GM19438 (cell line): ENCODE results near the gene IFFO2.

Source experiments
- ATAC-seq: cut with Tn5 transposase; IDR thresholded peaks from one replicate; pipeline ENCODE4 v1.9.1; 2021; ENCODE audit warnings: low read depth; ENCODE audit not compliant: unreplicated experiment

Gene IFFO2

GRCh38 chr1:18956193-18957135, at the start of gene IFFO2:
Gene IFFO2, minus strand, starts transcription at chr1:18956676. Its CDS starts 344 bp downstream, at chr1:18956332.
- ATAC-seq: peak; percentile 58

- ATAC-seq: no peak
Measured at GRCh38 chr1:19006000-19006399, 49.5 kb upstream of the IFFO2 start.

- no peak for ATAC-seq
Measured at GRCh38 chr1:19003371-19004290, 47.2 kb upstream of the IFFO2 start.

DNA sequence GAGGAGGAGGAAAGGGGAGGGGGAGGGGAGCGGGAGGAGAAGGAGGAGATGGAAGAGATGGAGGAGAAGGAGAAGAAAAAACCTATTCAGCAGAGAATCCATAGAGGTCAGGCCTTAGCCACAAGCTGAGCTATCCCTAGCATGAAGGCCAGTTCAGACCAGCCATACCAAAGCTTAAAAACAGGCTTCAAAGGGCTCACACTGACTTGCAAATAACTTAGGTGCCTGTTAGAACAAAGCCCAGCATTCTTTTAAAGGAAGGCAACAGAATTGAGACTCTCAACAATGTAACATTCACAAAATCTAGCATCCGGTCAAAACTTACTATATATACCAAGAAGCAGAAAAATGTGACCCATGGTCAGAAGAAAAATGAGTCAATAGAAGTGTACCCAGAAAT, 43.6 kb upstream of the IFFO2 start:
- ATAC-seq: no peak

GRCh38 chr1:18999359-18999758, 42.9 kb upstream of the IFFO2 start:
- ATAC-seq: no peak

GRCh38 chr1:18998016-18998724, 41.7 kb upstream of the IFFO2 start:
- ATAC-seq: no peak

- ATAC-seq: no peak
Measured at GRCh38 chr1:18997508-18997907, 41.0 kb upstream of the IFFO2 start.

GRCh38 chr1:18996548-18997177, 40.2 kb upstream of the IFFO2 start:
- no peak for ATAC-seq

GRCh38 chr1:18994381-18994780, 37.9 kb upstream of the IFFO2 start:
- no peak for ATAC-seq

DNA sequence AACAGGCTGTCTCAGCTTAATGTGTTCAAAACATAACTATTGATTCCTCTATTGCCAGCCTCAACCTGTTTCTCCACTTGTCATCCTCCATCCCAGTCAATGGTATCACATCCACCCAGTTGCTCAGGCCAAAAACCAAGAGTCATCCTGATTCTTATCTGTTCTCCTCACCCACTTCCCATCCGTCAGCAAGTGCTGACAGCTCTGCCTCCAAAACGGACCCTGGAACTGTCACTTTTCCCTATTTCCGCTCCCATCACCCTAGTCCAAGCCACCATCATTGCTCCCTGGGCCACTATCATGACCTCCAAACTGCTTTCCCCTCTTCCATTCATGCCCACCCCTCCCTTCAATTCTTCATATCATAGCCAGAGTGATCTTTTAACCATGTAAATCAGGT, 36.2 kb upstream of the IFFO2 start:
- no peak for ATAC-seq

- ATAC-seq: no peak
Measured at GRCh38 chr1:18991585-18991984, 35.1 kb upstream of the IFFO2 start.

DNA sequence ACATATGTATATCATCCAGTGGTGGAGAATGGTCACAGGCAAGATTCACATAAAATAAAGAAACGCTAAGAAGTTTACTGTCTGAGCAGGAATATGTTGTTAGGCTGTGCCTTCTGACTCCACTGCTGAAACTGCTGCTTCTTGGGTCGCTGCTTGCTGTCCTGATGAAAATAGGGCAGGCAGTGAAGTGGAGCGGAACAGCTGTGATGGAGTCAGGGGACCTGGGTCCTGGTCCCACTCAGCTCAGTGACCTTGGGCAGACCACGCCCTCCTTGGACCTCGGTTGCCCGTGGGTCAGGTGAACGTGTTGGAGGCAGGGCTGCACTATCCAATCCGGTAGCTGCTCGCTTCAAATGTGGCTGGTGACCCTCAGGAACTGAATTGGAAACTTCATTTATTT, 33.4 kb upstream of the IFFO2 start:
- no peak for ATAC-seq

GRCh38 chr1:18989176-18989799, 32.8 kb upstream of the IFFO2 start:
- no peak for ATAC-seq

- ATAC-seq: no peak
Measured at GRCh38 chr1:18981242-18981641, 24.8 kb upstream of the IFFO2 start.

DNA sequence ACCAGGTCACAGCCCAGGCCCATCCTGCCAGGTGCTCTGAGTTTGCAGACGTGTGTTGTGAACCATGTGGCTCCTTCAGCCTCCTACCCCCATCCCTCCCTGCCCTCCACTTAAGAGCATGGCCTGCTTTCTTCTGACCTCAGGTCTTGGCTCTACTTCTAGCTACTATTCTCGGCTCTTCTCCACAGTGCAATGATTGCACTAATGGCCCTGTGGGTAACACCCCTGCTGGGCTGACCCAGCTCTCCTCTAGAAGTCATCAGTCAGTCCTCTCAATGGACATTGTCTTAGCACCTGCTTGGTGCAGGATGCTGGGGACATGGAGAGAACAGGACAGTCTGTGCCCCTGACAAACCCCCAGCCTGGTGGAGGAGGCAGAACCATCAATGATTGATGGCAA, 22.2 kb upstream of the IFFO2 start:
- ATAC-seq: no peak

- ATAC-seq: no peak
Measured at GRCh38 chr1:18977428-18977827, 21.0 kb upstream of the IFFO2 start.

GRCh38 chr1:18976096-18976495, 19.6 kb upstream of the IFFO2 start:
- no peak for ATAC-seq

- no peak for ATAC-seq
Measured at GRCh38 chr1:18974606-18975005, 18.1 kb upstream of the IFFO2 start.

DNA sequence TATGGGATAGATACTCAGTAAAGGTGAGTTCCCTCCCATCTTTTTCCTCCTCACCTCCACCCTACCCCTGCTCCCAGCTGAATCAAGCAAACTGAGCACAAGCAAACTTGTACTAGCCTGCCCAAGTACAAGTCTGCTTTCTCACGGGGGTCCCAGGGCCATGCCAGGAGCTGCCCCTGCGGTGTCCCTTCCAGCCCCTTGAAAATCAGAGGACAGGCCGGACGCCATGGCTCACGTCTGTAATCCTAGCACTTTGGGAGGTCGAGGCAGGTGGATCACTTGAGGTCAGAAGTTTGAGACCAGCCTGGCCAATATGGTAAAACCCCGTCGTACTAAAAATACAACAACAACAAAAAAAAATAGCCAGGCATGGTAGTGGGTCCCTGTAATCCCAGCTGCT, 17.5 kb upstream of the IFFO2 start:
- no peak for ATAC-seq

DNA sequence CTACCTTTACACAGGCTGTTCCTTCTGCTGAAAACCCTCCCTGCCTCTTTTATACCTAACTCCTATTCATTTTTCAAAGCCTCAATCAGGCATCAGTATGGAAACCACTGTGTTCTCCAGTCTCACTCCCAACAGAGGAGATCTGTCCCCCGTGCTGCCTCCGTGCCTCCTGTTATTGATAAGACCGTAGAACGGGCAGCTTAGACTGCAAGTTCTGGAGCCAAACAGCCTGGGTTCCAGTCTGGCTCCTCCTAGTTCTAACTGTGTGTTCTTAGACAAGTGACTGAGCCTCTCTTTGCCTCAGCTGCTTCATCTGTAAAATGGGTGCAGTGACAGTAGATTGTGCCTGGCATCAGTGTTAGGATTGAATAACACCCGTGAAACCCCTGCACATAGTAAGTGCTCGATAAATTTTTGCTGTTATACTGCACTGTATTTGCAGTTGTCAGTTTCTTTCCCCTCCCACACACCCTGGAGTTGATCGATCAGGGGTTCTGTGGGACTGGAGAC, 17.0 kb upstream of the IFFO2 start:
- ATAC-seq: no peak
